H1 (cell line): Measurements from ENCODE around the gene RSU1.

ENCODE experiments used
- CEBPB ChIP-seq: IDR thresholded peaks from 2 replicates; pipeline ENCODE4 v1.6.1; 2012; ENCODE audit warnings: low read depth, low read length
- CREB1 ChIP-seq: IDR thresholded peaks from 2 replicates; pipeline ENCODE4 v1.6.1; 2012; ENCODE audit warnings: inconsistent platforms
- EP300 ChIP-seq, 2 experiments: IDR thresholded peaks; 1 replicate in 1 of 2; 2 replicates in 1 of 2; pipeline ENCODE4 v1.6.1; 2011 to 2012; ENCODE audit warnings: low read depth in 2 of 2, low read length in 2 of 2, mild to moderate bottlenecking in 2 of 2, borderline replicate concordance in 1 of 2, inconsistent platforms in 1 of 2, moderate library complexity in 1 of 2
- MAFK ChIP-seq: IDR thresholded peaks from 2 replicates; pipeline ENCODE4 v1.6.1; 2012; ENCODE audit warnings: low read depth, mild to moderate bottlenecking, improper control_type of control experiment, low read length
- NRF1 ChIP-seq: IDR thresholded peaks from 2 replicates; pipeline ENCODE4 v1.6.1; 2011; ENCODE audit warnings: mild to moderate bottlenecking, low read depth, low read length, improper control_type of control experiment
- POLR2AphosphoS5 ChIP-seq: IDR thresholded peaks from 2 replicates; pipeline ENCODE4 v1.6.1; 2011; ENCODE audit warnings: low read depth, low read length
- RFX5 ChIP-seq: IDR thresholded peaks from 2 replicates; pipeline ENCODE4 v1.6.1; 2011; ENCODE audit warnings: low read depth, low read length, improper control_type of control experiment, borderline replicate concordance
- SP1 ChIP-seq: IDR thresholded peaks from 2 replicates; pipeline ENCODE4 v1.6.1; 2011; ENCODE audit warnings: low read depth, low read length
- ZNF274 ChIP-seq: IDR thresholded peaks from 2 replicates; pipeline ENCODE4 v1.7.0; 2012; ENCODE audit warnings: low read length, borderline replicate concordance; ENCODE audit errors: extremely low read depth
- TF ChIP-seq, protein P1 (sequence below): IDR thresholded peaks from 2 replicates; pipeline ENCODE4 v1.6.1; 2011; ENCODE audit warnings: low read length, improper control_type of control experiment
- TF ChIP-seq, protein P2 (sequence below), 3 experiments: IDR thresholded peaks; 1 replicate in 2 of 3; 2 replicates in 1 of 3; pipeline versions ENCODE4 v1.5.1 to v1.6.1; 2011; ENCODE audit warnings: low read length in 3 of 3, mild to moderate bottlenecking in 3 of 3, inconsistent platforms in 2 of 3, low read depth in 1 of 3, moderate library complexity in 1 of 3; ENCODE audit not compliant: insufficient read depth in 1 of 3; ENCODE audit errors: control extremely low read depth in 1 of 3
- TF ChIP-seq, protein P3 (sequence below): IDR thresholded peaks from 2 replicates; pipeline ENCODE4 v1.6.1; 2012; ENCODE audit warnings: inconsistent platforms

DNA sequence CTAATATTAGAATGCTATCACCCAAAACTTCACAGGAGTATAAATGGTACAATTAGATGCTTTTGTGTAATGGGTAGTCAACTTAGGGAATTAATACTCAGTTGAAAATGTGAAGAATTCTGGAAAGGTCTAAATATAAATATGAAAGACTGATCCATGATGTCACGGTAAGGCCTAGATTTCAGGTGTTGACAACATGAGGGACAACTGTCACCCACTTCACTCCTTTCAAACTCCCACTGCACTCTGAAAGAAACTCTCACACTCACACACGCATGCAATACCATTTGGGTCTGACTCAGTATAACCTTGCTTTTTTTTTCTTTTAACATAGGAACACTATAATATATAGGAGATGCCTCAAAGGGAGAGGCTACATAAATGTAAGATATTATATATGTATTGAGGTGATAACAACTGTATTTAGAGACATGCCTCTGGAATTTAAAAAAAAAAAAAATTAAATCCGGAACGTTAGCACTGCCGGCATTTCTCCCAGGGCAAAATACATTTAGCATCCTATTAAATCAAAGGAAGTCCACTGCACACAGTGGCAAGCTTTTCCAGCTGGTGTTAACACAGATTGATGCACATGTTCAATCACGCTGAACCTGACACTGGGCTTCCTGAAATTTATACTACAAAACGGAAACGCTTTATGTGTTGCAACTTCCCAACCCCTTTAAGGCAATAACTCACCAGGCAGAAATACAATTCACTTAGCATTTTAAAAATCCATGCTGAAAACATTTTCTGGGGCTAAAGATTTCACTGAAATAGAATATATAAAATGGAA is 74.9 kb downstream of the RSU1 start:
- TF ChIP-seq, protein P1, sequence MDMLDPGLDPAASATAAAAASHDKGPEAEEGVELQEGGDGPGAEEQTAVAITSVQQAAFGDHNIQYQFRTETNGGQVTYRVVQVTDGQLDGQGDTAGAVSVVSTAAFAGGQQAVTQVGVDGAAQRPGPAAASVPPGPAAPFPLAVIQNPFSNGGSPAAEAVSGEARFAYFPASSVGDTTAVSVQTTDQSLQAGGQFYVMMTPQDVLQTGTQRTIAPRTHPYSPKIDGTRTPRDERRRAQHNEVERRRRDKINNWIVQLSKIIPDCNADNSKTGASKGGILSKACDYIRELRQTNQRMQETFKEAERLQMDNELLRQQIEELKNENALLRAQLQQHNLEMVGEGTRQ: no peak
- TF ChIP-seq, protein P2, sequence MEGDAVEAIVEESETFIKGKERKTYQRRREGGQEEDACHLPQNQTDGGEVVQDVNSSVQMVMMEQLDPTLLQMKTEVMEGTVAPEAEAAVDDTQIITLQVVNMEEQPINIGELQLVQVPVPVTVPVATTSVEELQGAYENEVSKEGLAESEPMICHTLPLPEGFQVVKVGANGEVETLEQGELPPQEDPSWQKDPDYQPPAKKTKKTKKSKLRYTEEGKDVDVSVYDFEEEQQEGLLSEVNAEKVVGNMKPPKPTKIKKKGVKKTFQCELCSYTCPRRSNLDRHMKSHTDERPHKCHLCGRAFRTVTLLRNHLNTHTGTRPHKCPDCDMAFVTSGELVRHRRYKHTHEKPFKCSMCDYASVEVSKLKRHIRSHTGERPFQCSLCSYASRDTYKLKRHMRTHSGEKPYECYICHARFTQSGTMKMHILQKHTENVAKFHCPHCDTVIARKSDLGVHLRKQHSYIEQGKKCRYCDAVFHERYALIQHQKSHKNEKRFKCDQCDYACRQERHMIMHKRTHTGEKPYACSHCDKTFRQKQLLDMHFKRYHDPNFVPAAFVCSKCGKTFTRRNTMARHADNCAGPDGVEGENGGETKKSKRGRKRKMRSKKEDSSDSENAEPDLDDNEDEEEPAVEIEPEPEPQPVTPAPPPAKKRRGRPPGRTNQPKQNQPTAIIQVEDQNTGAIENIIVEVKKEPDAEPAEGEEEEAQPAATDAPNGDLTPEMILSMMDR (IDR thresholded peaks at IDR 0.05; ENCODE audit: control extremely low read depth in 1 of 3, insufficient read depth in 1 of 3, low read depth in 1 of 3, low read length in 3 of 3): no peak
- no peak for TF ChIP-seq POLR2AphosphoS5
- TF ChIP-seq NRF1: no peak
- no peak for TF ChIP-seq CREB1
- TF ChIP-seq MAFK: no peak
- TF ChIP-seq ZNF274: no peak
- TF ChIP-seq RFX5: no peak
- no peak for TF ChIP-seq CEBPB
- TF ChIP-seq, protein P3, sequence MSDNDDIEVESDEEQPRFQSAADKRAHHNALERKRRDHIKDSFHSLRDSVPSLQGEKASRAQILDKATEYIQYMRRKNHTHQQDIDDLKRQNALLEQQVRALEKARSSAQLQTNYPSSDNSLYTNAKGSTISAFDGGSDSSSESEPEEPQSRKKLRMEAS: no peak
- TF ChIP-seq SP1: no peak
- no peak for TF ChIP-seq EP300 (IDR thresholded peaks at IDR 0.05; ENCODE audit: borderline replicate concordance in 1 of 2, low read depth in 2 of 2, low read length in 2 of 2)
